ENCODE data around the gene RNF214.

DNA sequence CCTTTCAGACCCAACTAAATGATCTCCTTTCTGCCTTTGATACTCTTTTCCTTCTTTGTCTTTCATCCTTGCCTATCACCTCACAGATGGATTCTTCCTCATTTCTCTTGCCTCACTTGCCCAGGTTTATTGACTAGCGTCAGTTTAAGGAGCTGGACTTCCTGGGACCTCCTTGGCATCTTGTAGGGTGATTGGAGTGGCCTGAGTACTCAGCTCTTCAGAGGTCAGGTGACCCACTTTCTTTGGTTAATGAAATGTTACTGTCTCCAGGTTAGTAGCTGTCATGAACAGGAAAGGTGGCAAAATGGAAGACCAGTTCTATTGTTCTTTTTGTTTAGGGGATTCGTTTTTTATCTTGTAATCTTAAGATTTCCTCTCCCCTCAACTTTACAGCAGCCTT, 54.1 kb downstream of the RNF214 start:
- TF ChIP-seq POLR2A (IDR thresholded peaks at IDR 0.05; ENCODE audit: low read depth, low read length) (no peak), RFX5 (IDR thresholded peaks at IDR 0.05; ENCODE audit: low read depth, low read length) (no peak), CEBPB (IDR thresholded peaks at IDR 0.05; ENCODE audit: low read depth, low read length) (no peak), FOS (IDR thresholded peaks at IDR 0.05; ENCODE audit: low read depth, low read length) (no peak), NFE2L2 (IDR thresholded peaks at IDR 0.05; ENCODE audit: low read depth, low read length) (no peak), MAFK (IDR thresholded peaks at IDR 0.05; ENCODE audit: low read depth, low read length) (no peak), CHD1 (IDR thresholded peaks at IDR 0.05; ENCODE audit: low read depth, low read length) (no peak)
- TF ChIP-seq, protein P1, sequence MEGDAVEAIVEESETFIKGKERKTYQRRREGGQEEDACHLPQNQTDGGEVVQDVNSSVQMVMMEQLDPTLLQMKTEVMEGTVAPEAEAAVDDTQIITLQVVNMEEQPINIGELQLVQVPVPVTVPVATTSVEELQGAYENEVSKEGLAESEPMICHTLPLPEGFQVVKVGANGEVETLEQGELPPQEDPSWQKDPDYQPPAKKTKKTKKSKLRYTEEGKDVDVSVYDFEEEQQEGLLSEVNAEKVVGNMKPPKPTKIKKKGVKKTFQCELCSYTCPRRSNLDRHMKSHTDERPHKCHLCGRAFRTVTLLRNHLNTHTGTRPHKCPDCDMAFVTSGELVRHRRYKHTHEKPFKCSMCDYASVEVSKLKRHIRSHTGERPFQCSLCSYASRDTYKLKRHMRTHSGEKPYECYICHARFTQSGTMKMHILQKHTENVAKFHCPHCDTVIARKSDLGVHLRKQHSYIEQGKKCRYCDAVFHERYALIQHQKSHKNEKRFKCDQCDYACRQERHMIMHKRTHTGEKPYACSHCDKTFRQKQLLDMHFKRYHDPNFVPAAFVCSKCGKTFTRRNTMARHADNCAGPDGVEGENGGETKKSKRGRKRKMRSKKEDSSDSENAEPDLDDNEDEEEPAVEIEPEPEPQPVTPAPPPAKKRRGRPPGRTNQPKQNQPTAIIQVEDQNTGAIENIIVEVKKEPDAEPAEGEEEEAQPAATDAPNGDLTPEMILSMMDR (conservative IDR thresholded peaks at IDR 0.05; ENCODE audit: low read depth, low read length) = no peak
- TF ChIP-seq, protein P2, sequence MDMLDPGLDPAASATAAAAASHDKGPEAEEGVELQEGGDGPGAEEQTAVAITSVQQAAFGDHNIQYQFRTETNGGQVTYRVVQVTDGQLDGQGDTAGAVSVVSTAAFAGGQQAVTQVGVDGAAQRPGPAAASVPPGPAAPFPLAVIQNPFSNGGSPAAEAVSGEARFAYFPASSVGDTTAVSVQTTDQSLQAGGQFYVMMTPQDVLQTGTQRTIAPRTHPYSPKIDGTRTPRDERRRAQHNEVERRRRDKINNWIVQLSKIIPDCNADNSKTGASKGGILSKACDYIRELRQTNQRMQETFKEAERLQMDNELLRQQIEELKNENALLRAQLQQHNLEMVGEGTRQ (IDR thresholded peaks at IDR 0.05; ENCODE audit: low read depth, low read length) = no peak
- TF ChIP-seq, protein P3, sequence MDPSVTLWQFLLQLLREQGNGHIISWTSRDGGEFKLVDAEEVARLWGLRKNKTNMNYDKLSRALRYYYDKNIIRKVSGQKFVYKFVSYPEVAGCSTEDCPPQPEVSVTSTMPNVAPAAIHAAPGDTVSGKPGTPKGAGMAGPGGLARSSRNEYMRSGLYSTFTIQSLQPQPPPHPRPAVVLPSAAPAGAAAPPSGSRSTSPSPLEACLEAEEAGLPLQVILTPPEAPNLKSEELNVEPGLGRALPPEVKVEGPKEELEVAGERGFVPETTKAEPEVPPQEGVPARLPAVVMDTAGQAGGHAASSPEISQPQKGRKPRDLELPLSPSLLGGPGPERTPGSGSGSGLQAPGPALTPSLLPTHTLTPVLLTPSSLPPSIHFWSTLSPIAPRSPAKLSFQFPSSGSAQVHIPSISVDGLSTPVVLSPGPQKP (IDR thresholded peaks at IDR 0.05; ENCODE audit: borderline replicate concordance, low read depth, low read length) = no peak
